ENCODE data around the gene PCDHB5. TPM values are rescaled to one million over a fixed set of nuclear protein-coding genes. Genes with fewer than 3 reads are reported as not detected.

PCDHB5 gene
- total and polyA plus RNA-seq, 2 of the 4 experiments (the other 2 are of a cell fraction), result 0.18 to 0.32 TPM

- Histone ChIP-seq H2AK5ac (ENCODE audit: low read depth, low read length) (no peak within 1 kb of the TSS), H2AFZ (replicated peaks; ENCODE audit: low read length, poor library complexity) (no peak within 1 kb of the TSS), H3K9me1 (ENCODE audit: insufficient read depth, low read length) (no peaks in the 10 kb centered on the region), H3K23ac (ENCODE audit: low read depth, low read length) (no peak within 1 kb of the TSS), H4K91ac (ENCODE audit: insufficient read depth, low read depth, low read length) (no peak within 1 kb of the TSS), H2BK15ac (ENCODE audit: low read depth, low read length) (no peak within 1 kb of the TSS), H2BK120ac (ENCODE audit: low read depth, low read length) (no peak within 1 kb of the TSS), H2BK5ac (ENCODE audit: low read depth, low read length, poor library complexity, severe bottlenecking) (no peak within 1 kb of the TSS), H3K27me3 (ENCODE audit: control insufficient read depth, insufficient read depth, low read length) (no peaks in the 10 kb centered on the region), H2AK9ac (replicated peaks; ENCODE audit: low read depth, low read length, poor library complexity) (no peak within 1 kb of the TSS), H3K4me1 (ENCODE audit: control insufficient read depth, insufficient read depth, low read length) (no peaks in the 10 kb centered on the region), H4K8ac (ENCODE audit: low read depth in 2 of 2, low read length in 2 of 2) (no peak within 1 kb of the TSS), H3K36me3 (ENCODE audit: control insufficient read depth, insufficient read depth, low read length) (no peaks in the 10 kb centered on the region), H3K18ac (ENCODE audit: low read depth, low read length) (no peak within 1 kb of the TSS), H3K4ac (ENCODE audit: low read depth, low read length) (no peak within 1 kb of the TSS), H3K4me2 (ENCODE audit: low read depth, low read length) (no peak within 1 kb of the TSS), H4K20me1 (ENCODE audit: insufficient read depth, low read length) (no peaks in the 10 kb centered on the region), H3K9me3 (ENCODE audit: control insufficient read depth, insufficient read depth, low read length) (peaks cover 18% of the 10 kb centered on the region), H4K5ac (ENCODE audit: low read depth, low read length) (no peak within 1 kb of the TSS), H3K14ac (replicated peaks; ENCODE audit: low read depth, low read length) (no peak within 1 kb of the TSS), H3K79me1 (ENCODE audit: low read depth in 1 of 2, low read length in 2 of 2) (no peaks in the 10 kb centered on the region), H3K27ac (ENCODE audit: insufficient read depth, low read length) (no peak within 1 kb of the TSS), H2BK20ac (ENCODE audit: low read depth, low read length) (no peak within 1 kb of the TSS), H3K9ac (ENCODE audit: low read depth, low read length) (no peak within 1 kb of the TSS), H3K4me3 (ENCODE audit: insufficient read depth, low read depth, low read length) (0 out of 2 replicates have a peak within 1 kb of the TSS, but pooled peaks have one; percentile 28), H3K56ac (ENCODE audit: extremely low read depth, insufficient read depth, low read length) (no peak within 1 kb of the TSS)
- BruUV-seq (replicated peaks), result no TSS peak
- in situ Hi-C loops (cut with MboI; ENCODE audit: low sequenced_read_pairs) (no loop called here), dilution Hi-C loops (cut with HindIII; ENCODE audit: low sequenced_read_pairs, unreplicated experiment) (no loop called here), intact Hi-C loops (cut with micrococcal nuclease) (no loop called here)
- ATAC-seq (ENCODE audit: low read depth) (no peak), DNase-seq (peak; percentile 16)
- WGBS, 2 experiments (ENCODE audit: extremely low coverage in 2 of 2, insufficient read length in 1 of 2), result 11% methylated on average over 5 of the region's 19 CpGs; no CpG with 5 or more reads in 1 of the 2 experiments
- ChIA-PET POLR2A (ENCODE audit: unreplicated experiment) (no interaction called here), CTCF (no interaction called here)
- TF ChIP-seq, protein P1, sequence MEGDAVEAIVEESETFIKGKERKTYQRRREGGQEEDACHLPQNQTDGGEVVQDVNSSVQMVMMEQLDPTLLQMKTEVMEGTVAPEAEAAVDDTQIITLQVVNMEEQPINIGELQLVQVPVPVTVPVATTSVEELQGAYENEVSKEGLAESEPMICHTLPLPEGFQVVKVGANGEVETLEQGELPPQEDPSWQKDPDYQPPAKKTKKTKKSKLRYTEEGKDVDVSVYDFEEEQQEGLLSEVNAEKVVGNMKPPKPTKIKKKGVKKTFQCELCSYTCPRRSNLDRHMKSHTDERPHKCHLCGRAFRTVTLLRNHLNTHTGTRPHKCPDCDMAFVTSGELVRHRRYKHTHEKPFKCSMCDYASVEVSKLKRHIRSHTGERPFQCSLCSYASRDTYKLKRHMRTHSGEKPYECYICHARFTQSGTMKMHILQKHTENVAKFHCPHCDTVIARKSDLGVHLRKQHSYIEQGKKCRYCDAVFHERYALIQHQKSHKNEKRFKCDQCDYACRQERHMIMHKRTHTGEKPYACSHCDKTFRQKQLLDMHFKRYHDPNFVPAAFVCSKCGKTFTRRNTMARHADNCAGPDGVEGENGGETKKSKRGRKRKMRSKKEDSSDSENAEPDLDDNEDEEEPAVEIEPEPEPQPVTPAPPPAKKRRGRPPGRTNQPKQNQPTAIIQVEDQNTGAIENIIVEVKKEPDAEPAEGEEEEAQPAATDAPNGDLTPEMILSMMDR (conservative IDR thresholded peaks at IDR 0.05; ENCODE audit: low read depth, low read length), result peak; percentile 20; the same call in 1 of the 2 replicates
- TF ChIP-seq RFX5 (IDR thresholded peaks at IDR 0.05; ENCODE audit: low read depth, low read length), result no peak
Measured at GRCh38 chr5:141100243-141100805, 34.7 kb upstream of the PCDHB5 start, which contains the start of gene PCDHB3. PCDHB3 (plus strand) TSS chr5:141100473; CDS start chr5:141100650, 177 bp downstream.
